Uterus (tissue), 4 donors: ENCODE measurements around the gene CCSER1. TPM values are rescaled to one million over a fixed set of nuclear protein-coding genes. Genes with fewer than 3 reads are reported as not detected.

Experiments
- DNase-seq, 2 donors: peaks; one replicate each; pipeline ENCODE4 v3.0.0-alpha.2; 2019 to 2020
- H3K27ac ChIP-seq, 2 donors: fragments of 200-600 bp; sonication (generic); 1 replicate in 1 of 2; 2 replicates in 1 of 2; pipeline ENCODE4 v1.5.1; 2016 to 2018
- H3K27me3 ChIP-seq, 2 donors: fragments of 200-600 bp; sonication (generic); one replicate each; pipeline ENCODE4 v1.5.1; 2018 to 2019; ENCODE audit warnings: control low read depth in 1 of 2
- H3K36me3 ChIP-seq, 2 donors: fragments of 200-600 bp; sonication (generic); one replicate each; pipeline ENCODE4 v1.5.1; 2019; ENCODE audit warnings: control low read depth in 1 of 2
- H3K4me1 ChIP-seq, 2 donors: fragments of 200-600 bp; sonication (generic); one replicate each; pipeline ENCODE4 v1.5.1; 2018 to 2019; ENCODE audit warnings: control low read depth in 1 of 2
- H3K4me3 ChIP-seq, 2 donors: fragments of 200-600 bp; sonication (generic); 1 replicate in 1 of 2; 2 replicates in 1 of 2; pipeline ENCODE4 v1.5.1; 2018 to 2019; ENCODE audit warnings: mild to moderate bottlenecking in 1 of 2
- H3K9me3 ChIP-seq, 2 donors: fragments of 200-600 bp; sonication (generic); one replicate each; pipeline ENCODE4 v1.5.1; 2019; ENCODE audit warnings: control low read depth in 1 of 2
- POLR2A ChIP-seq, 2 donors: fragments of 450-650 bp; IDR thresholded peaks; one replicate each; pipeline ENCODE4 v1.6.1; 2016; ENCODE audit warnings: antibody characterized with exemption in 2 of 2, mild to moderate bottlenecking in 1 of 2, moderate library complexity in 1 of 2
- intact Hi-C: fragments of 100-400 bp; cut with DNase I; formaldehyde crosslinking; loops from one replicate; pipeline ENCODE4 v1.15.1; 2023; ENCODE audit warnings: low total_unique reads
- total RNA-seq, 4 donors: library from RNA; depleted of rRNA in 3 of 4; stranded (reverse); fragments of >200 nt in 3 of 4; gene quantifications; one replicate each; pipeline versions ENCODE4 v1.1.0 to v1.2.4, GENCODE V29; 2014 to 2023
- TF ChIP-seq, protein P1 (sequence below), 4 experiments: fragments of 200-600 bp in 2 of 4; fragments of 450-650 bp in 2 of 4; sonication (generic) in 2 of 4; IDR thresholded peaks; one replicate each; pipeline ENCODE4 v1.5.1; 2016 to 2019; ENCODE audit warnings: antibody characterized with exemption in 4 of 4, mild to moderate bottlenecking in 2 of 4, moderate library complexity in 1 of 4
- donor health status: DM: yes; HTN: yes; CAD: no.

The CCSER1 gene
- total RNA-seq, 4 donors from 2014 or later = 2.8 to 54.7 (median 11.9) TPM

DNA sequence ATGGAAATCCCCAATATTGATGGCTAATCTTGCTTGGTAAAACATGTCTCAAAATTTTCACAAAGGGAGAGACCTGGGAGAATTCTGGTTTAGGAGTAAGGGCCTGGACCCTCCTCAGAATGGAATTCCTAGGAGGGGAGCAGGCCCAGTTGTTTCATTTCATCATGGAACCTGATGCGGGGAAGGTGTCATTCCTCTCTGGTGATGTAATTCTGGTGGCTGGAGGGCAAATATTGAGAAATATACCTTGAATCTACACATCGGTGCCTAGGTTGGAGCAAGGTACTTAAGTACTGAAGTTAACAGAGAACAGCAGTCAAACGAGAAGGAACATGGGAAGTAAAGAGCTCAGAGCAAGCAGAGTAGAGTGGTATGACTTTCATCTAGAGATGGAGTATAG, 23.2 kb upstream of the CCSER1 start:
- H3K4me1 ChIP-seq = no peaks in the 10 kb centered on the region
- H3K36me3 ChIP-seq = no peaks in the 10 kb centered on the region
- H3K27ac ChIP-seq = no peak overlapping the region
- intact Hi-C loops = no loop called here
- no peaks in the 10 kb centered on the region for H3K9me3 ChIP-seq
- no peak overlapping the region for H3K4me3 ChIP-seq
- no peak for TF ChIP-seq POLR2A (IDR thresholded peaks at IDR 0.05)
- TF ChIP-seq, protein P1, sequence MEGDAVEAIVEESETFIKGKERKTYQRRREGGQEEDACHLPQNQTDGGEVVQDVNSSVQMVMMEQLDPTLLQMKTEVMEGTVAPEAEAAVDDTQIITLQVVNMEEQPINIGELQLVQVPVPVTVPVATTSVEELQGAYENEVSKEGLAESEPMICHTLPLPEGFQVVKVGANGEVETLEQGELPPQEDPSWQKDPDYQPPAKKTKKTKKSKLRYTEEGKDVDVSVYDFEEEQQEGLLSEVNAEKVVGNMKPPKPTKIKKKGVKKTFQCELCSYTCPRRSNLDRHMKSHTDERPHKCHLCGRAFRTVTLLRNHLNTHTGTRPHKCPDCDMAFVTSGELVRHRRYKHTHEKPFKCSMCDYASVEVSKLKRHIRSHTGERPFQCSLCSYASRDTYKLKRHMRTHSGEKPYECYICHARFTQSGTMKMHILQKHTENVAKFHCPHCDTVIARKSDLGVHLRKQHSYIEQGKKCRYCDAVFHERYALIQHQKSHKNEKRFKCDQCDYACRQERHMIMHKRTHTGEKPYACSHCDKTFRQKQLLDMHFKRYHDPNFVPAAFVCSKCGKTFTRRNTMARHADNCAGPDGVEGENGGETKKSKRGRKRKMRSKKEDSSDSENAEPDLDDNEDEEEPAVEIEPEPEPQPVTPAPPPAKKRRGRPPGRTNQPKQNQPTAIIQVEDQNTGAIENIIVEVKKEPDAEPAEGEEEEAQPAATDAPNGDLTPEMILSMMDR (IDR thresholded peaks at IDR 0.05) = no peak
- H3K27me3 ChIP-seq = no peaks in the 10 kb centered on the region
- DNase-seq = no peak

DNA sequence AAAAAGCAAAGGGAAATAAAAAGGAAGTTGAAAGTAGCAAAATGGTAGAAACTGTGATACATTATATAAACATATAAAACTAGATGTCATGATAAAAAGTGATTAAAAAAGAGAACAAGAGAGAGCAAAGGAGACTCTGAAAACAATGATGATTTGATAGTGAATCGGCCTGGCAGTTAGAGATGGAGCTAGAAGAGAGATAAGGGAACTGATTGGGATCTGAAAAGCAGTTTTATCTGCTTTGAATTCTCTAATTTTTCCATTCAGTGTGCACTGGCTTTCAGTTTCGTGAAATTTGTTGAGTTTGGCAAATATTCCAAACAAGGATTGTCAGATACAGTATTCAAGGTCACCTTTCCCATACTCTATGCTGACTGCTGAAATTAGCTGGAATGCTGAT, 21.9 kb upstream of the CCSER1 start:
- Histone ChIP-seq H3K9me3 (no peaks in the 10 kb centered on the region), H3K36me3 (no peaks in the 10 kb centered on the region), H3K27me3 (no peaks in the 10 kb centered on the region), H3K27ac (no peak overlapping the region), H3K4me1 (no peaks in the 10 kb centered on the region), H3K4me3 (no peak overlapping the region)
- intact Hi-C loops = no loop called here
- TF ChIP-seq, protein P1 (IDR thresholded peaks at IDR 0.05) = no peak
- TF ChIP-seq POLR2A (IDR thresholded peaks at IDR 0.05) = no peak
- no peak for DNase-seq

DNA sequence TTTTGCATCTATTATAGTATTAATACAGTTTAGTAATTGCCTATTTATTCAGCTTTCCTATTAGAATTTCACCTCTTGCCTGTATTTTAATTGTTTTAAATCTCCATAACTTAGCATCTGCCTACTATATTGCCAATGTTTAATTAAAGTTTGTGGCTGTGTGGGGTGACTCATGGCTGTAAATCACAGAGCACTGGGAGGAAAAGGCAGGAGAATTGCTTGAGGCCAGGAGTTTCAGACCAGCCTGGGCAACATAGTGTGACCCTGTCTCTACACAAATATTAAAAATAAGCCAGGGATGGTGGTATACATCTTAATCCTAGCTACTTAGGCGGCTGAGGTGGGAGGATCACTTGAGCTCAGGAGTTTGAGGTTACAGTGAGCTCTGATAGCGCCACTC, 14.5 kb upstream of the CCSER1 start:
- Histone ChIP-seq H3K27me3 (no peaks in the 10 kb centered on the region), H3K4me1 (no peaks in the 10 kb centered on the region), H3K4me3 (no peak overlapping the region), H3K27ac (no peak overlapping the region), H3K9me3 (no peaks in the 10 kb centered on the region), H3K36me3 (no peaks in the 10 kb centered on the region)
- no peak for DNase-seq
- TF ChIP-seq, protein P1 (IDR thresholded peaks at IDR 0.05) = no peak
- no peak for TF ChIP-seq POLR2A (IDR thresholded peaks at IDR 0.05)
- intact Hi-C loops = no loop called here

DNA sequence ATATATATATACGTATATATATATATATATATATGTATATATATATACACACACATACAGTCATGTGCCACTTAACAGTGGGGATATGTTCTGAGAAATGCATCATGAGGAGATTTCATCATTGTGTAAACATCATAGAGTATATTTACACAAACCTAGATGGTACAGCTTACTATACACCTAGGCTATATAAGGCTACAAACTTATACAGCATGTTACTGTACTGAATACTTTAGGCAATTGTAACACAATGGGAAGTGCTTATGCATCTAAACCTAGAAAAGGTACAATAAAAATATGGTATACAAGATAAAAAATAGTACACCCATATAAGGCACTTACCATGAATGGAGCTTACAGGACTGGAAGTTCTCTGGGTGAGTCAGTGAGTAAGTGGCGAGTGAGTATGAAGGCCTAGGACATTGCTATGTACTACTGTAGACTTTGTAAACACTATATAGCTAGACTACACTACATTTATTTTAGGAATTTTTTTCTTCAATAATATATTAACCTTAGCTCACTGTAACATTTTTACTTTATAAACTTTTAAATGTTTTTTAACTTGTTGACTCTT, 13.2 kb upstream of the CCSER1 start:
- H3K9me3 ChIP-seq = no peaks in the 10 kb centered on the region
- H3K36me3 ChIP-seq = no peaks in the 10 kb centered on the region
- H3K4me3 ChIP-seq = no peak overlapping the region
- DNase-seq = no peak
- TF ChIP-seq, protein P1 (IDR thresholded peaks at IDR 0.05) = no peak
- no peak for TF ChIP-seq POLR2A (IDR thresholded peaks at IDR 0.05)
- no peaks in the 10 kb centered on the region for H3K4me1 ChIP-seq
- H3K27me3 ChIP-seq = no peaks in the 10 kb centered on the region
- intact Hi-C loops = no loop called here
- H3K27ac ChIP-seq = no peak overlapping the region

DNA sequence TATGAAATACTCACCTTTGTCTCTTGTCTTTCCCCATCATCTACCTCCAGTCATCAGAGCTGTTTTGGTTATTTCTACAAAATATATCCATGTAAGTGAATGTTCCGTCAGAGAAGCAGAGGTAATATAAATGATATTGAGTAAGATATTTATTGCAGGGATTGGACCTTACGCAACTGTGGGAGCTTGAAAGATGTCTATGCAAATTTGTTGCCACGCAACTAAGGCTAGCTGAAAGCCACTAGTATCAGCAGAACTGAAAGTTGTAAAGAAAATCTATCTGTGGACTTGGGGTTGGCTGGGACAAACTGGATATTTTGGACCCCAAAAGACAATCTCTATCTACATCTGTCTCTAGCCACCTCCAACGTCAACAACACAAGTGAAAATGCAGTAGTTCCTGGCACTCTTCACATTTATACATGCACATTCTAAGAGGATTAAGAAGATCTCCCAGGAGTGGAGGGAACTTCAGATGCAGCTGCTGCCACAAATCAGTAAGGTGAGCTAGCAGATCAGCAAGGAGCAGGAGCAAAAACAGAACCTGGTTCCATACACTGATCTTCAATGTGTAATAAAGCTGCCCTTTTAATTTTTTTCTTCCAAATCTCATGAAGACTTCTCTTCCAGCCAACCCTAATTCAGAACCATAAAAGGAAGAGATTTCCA, 8.5 kb upstream of the CCSER1 start:
- no peaks in the 10 kb centered on the region for H3K36me3 ChIP-seq
- no peak overlapping the region for H3K4me3 ChIP-seq
- TF ChIP-seq, protein P1 (IDR thresholded peaks at IDR 0.05) = no peak
- no peak for TF ChIP-seq POLR2A (IDR thresholded peaks at IDR 0.05)
- no peaks in the 10 kb centered on the region for H3K4me1 ChIP-seq
- H3K27me3 ChIP-seq = no peaks in the 10 kb centered on the region
- no peak for DNase-seq
- H3K9me3 ChIP-seq = no peaks in the 10 kb centered on the region
- intact Hi-C loops = no loop called here
- H3K27ac ChIP-seq = no peak overlapping the region
